ENCODE data around the gene KIF23. TPM values are rescaled to one million over a fixed set of nuclear protein-coding genes. Genes with fewer than 3 reads are reported as not detected.

The KIF23 gene
- total and polyA plus RNA-seq, 2 of the 4 experiments (the other 2 are of a cell fraction) = 37.7 to 56.1 TPM

- TF ChIP-seq FOS (IDR thresholded peaks at IDR 0.05; ENCODE audit: low read depth, low read length) (no peak), RAD21 (IDR thresholded peaks at IDR 0.05; ENCODE audit: low read length) (no peak), MXI1 (IDR thresholded peaks at IDR 0.05; ENCODE audit: borderline replicate concordance, low read depth, low read length) (no peak), ELK1 (IDR thresholded peaks at IDR 0.05; ENCODE audit: borderline replicate concordance, low read depth, low read length) (no peak), RCOR1 (IDR thresholded peaks at IDR 0.05; ENCODE audit: insufficient replicate concordance, low read length) (no peak)
- no peaks in the 10 kb centered on the region for H4K20me1 ChIP-seq (ENCODE audit: insufficient read depth, low read length)
- dilution Hi-C loops (cut with HindIII; ENCODE audit: low sequenced_read_pairs, unreplicated experiment) (no loop called here), in situ Hi-C loops (cut with MboI; ENCODE audit: low sequenced_read_pairs) (no loop called here), intact Hi-C loops (cut with micrococcal nuclease) (no loop called here)
- H3K27ac ChIP-seq (ENCODE audit: insufficient read depth, low read length) = no peak overlapping the region
- WGBS, 2 experiments (ENCODE audit: extremely low coverage in 2 of 2, insufficient read length in 1 of 2) = no CpG with 5 or more reads among the region's 7 CpGs
- DNase-seq = no peak
- H3K23ac ChIP-seq (ENCODE audit: low read depth, low read length) = no peak overlapping the region
- H2AK9ac ChIP-seq (replicated peaks; ENCODE audit: low read depth, low read length, poor library complexity) = no peak overlapping the region
- H4K8ac ChIP-seq (ENCODE audit: low read depth in 2 of 2, low read length in 2 of 2) = 0 out of 4 replicates have a peak overlapping the region, but pooled peaks of 1 of the 2 experiments have one; percentile 3
- H3K9me1 ChIP-seq (ENCODE audit: insufficient read depth, low read length) = peaks cover 5% of the 10 kb centered on the region
- H2BK120ac ChIP-seq (ENCODE audit: low read depth, low read length) = no peak overlapping the region
- H3K4me2 ChIP-seq (ENCODE audit: low read depth, low read length) = no peak overlapping the region
- H2AFZ ChIP-seq (replicated peaks; ENCODE audit: low read length, poor library complexity) = no peak overlapping the region
- H2BK20ac ChIP-seq (ENCODE audit: low read depth, low read length) = no peak overlapping the region
- H2BK5ac ChIP-seq (ENCODE audit: low read depth, low read length, poor library complexity, severe bottlenecking) = no peak overlapping the region
- H2AK5ac ChIP-seq (ENCODE audit: low read depth, low read length) = no peak overlapping the region
- POLR2A ChIA-PET (ENCODE audit: unreplicated experiment) = no interaction called here
- no peak overlapping the region for H3K4me3 ChIP-seq (ENCODE audit: insufficient read depth, low read depth, low read length)
- no peaks in the 10 kb centered on the region for H3K4me1 ChIP-seq (ENCODE audit: control insufficient read depth, insufficient read depth, low read length)
- H3K36me3 ChIP-seq (ENCODE audit: control insufficient read depth, insufficient read depth, low read length) = peaks cover 6% of the 10 kb centered on the region; the same call in 1 of the 2 replicates
- H3K79me1 ChIP-seq (ENCODE audit: low read depth in 1 of 2, low read length in 2 of 2) = peaks cover 11 to 34% of the 10 kb centered on the region in 2 experiments
- CTCF ChIA-PET = interaction anchor here (1.0 kb wide), 1 partner anchor 18 kb away, joined by 3 read pairs; no protein-coding TSS in a partner anchor
- no peaks in the 10 kb centered on the region for H3K9me3 ChIP-seq (ENCODE audit: control insufficient read depth, insufficient read depth, low read length)
- no peak for ATAC-seq (ENCODE audit: low read depth)
- H3K4ac ChIP-seq (ENCODE audit: low read depth, low read length) = no peak overlapping the region
- no peak overlapping the region for H2BK15ac ChIP-seq (ENCODE audit: low read depth, low read length)
- no peaks in the 10 kb centered on the region for H3K27me3 ChIP-seq (ENCODE audit: control insufficient read depth, insufficient read depth, low read length)
- no peak overlapping the region for H3K18ac ChIP-seq (ENCODE audit: low read depth, low read length)
- H3K9ac ChIP-seq (ENCODE audit: low read depth, low read length) = no peak overlapping the region
- no peak overlapping the region for H3K14ac ChIP-seq (replicated peaks; ENCODE audit: low read depth, low read length)
- no peak overlapping the region for H4K5ac ChIP-seq (ENCODE audit: low read depth, low read length)
- no TSS peak for BruUV-seq (replicated peaks)
- no peak overlapping the region for H4K91ac ChIP-seq (ENCODE audit: insufficient read depth, low read depth, low read length)
- H3K56ac ChIP-seq (ENCODE audit: extremely low read depth, insufficient read depth, low read length) = no peak overlapping the region
Measured at GRCh38 chr15:69444686-69445085, 30.5 kb downstream of the KIF23 start.

All from IMR-90 (cell line).